HG03135 (cell line): ENCODE measurements around the gene CMTM6.
"Not testable (repeated sequence)": the region's sequence is repeated elsewhere in the genome, so short reads cannot be mapped to it uniquely, and the experiment has no call there.

Experiments
- ATAC-seq: cut with Tn5 transposase; IDR thresholded peaks from one replicate; pipeline ENCODE4 v1.9.1; 2021; ENCODE audit warnings: mild to moderate bottlenecking, moderate library complexity; ENCODE audit not compliant: unreplicated experiment

CMTM6 gene

DNA sequence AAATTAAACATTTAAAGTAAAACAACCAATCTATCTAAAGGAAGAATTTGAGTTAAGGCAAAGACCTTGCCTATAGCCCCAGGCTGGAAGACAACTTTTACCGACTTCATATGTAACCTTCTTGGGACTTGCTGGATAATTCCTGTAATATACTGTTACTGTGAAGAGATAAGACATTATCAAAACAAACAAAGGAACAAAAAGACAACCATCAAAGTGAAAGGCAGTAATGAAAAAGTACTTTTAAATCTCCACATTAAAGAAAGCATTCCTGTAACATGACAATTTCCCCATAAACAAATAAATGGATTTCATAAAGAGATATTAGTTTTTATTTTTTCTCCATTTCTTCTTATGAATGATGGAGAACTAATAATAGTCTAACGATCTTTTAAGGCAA lies 2.4 kb downstream of the CMTM6 start:
- ATAC-seq, result no peak

DNA sequence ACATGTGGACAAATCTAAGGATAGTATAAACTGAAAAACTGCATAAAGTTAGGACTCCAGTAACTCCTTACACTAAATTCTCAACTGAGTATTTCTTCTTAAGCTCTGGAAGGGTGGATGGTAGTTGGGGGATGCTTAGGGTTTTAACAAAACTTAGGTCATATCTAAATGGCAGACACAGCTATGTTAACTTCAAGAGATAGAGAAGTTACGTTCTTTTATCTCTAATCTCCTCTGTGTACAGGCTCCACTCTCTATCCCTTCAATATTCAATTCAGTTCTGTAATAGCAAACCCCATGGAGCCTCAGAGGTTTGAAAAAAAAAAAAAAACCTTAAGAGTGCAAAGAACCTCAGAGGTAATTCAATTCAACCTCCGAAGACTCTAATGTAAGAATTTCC lies 3.1 kb downstream of the CMTM6 start:
- ATAC-seq, result no peak

DNA sequence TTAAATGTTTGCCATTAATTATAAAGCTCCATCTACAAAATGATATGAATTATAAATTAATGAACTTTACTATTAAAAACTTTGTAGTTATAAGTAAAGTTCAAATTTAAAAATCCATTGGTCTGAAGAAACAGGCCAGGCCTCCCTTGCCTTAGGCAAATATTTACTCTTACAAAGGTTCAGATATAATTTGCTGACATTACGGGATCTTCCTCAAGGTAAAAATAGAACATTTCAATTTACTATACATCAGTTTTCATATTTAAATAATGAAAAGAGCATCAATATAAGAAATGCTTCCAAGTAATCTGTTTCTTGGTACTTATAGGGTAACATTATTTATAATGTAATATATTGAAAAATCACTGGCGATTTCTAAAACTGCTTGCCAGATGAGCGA lies 3.7 kb downstream of the CMTM6 start:
- ATAC-seq, result no peak

DNA sequence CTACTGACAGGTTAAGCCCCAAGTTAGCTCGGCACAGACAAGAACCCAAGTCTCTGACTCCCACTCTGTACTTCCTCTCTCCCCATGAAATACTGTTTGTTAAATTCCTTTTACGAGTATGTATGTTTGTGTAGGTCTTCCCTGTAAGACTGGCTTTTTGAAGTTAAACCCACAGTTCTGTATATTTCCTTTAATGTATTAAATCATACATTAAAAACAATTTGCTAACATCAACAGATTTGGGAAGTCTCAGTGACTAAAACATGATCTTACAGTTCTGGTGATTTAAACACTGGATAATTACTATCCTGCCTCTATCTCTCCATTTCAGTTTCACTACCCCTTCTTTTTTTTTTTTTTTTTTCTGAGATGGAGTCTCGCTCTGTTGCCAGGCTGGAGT lies 4.4 kb downstream of the CMTM6 start:
- no peak for ATAC-seq

DNA sequence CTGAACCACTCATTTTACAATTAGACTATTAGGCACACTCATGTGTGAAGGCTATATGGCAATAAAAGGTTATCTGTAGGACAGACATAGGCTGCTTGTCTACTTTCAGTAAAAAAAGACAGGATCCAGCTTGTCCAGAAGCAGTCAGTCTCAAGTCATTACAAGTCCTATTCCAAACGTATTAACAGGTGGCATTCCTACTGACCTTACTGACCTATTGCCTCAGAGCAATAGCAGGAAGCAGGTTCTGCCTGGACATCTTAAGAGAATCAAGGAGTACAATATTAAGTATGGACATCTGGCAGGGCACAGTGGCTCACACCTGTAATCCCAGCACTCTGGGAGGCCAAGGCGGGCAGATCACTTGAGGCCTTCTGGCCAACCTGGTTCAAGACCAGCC lies 7.0 kb downstream of the CMTM6 start:
- ATAC-seq, result no peak

DNA sequence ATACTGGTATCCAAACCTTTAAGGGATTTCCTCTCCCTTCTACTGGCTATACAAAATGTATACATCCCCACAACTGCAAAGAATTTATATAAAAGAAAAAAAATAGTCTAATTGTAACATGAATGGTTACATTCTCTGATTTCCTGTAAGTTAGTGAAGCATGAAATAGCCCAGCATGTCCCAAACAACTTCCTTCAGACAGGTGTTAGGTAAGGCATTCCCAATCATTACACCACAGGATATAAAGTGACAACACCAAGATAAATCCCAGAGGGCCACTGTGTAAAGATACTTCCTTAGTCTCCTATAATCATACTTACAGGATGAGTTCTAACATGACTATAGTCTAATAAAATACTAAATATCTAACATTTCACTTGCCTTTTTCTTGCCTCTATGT lies 7.6 kb downstream of the CMTM6 start:
- ATAC-seq, result no peak

DNA sequence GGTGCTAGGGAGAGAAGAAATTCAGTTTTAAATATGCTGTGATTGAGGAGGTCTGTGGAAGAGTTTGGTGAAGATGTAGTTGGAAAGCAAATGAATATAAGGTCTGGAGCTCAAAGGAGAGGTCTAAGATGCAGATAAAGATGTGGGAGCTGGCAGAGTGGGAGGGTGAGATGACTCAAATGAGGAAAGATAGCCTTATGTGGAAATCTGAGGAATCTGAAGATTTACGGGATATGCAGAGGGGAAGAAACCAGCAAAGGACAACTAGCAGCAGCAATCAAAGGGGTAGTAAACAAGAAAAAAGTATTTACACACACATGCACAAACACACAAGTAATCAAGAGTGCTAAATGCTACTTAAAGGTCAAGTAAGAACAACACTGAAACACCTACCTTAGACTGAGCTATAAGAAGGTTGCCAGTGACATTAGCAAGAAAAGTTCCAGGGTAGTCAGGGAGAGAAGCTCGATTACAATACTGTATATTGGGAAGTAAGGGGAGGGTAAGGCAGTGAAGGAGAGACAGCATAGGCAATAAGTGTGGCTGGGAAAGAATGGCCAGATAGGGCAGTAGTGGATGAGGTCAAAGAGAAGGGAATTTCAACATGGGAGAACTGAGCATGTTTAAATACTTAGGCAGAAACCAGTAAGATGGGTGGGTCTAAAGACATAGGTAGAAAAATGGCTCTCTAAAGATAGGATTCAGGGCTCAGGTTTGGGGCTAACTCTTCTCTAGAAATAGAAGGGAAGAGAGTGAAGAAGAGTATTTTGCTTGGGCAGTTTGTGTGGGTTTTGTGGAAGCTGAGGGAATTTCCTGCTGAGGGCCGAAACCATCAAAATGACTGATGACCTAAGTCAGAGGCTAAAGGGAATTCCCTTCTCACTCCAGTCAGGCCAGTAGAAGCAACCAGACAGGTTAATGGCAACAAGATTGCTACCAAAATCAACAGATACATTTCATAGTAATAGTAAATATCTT lies 8.9 kb downstream of the CMTM6 start:
- ATAC-seq, result peak; percentile 68

DNA sequence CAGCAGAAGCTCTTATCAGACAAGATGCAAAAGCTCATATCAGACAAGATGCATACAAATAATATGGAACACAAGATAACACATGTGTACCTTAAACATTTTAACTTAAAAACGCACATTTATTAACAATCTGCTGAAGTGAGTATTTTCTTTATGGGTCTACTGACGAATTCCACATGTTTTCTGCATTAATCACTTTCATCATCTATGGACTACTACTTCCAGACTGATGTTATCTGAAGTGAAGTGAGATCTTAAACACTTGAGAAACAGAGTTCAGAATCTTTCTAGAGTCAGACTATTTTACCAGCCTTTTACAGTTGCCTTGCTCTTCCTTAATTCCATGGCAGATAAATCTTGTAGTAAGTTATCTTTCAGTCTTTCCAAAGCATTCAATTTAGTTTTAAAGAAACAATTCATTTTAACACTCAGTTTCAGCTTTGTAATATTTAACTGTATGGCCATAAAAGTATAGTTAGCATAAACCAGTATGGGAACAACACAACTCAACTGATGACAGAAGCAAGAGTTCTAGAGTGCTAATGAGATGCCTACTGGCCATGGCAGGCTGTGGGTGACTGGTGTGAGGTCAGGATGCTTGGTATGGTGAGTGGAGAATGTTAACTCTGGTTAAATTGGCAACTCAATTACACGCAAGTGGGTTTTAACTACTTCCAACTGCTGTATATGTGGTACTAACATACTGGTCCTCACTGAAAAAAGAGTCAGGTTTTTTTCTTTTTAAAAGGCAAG lies 9.8 kb downstream of the CMTM6 start:
- no peak for ATAC-seq

DNA sequence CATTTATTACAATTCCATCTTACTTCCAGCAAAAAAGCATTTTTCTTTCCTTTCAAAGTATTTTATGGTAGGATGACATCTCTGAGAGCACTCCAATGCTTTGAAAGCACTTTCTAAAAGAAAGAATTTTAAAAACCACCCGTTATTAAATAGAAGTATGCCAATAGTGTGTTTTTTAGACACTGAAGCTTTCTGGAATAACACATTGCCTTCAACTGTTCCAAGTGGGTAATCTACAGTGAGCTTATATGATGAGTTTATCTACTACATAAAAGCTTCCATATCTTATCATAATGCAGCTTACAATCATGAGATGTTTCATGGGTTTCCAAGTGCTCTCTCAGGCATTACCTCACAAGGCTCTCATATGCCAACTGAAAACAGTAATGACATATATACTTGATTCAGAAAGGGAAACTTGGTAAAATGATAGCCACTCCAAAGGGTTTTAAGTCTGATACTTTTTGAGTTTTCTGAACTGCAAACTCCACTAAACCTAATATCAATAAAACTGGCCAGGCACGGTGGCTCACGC lies 14.1 kb downstream of the CMTM6 start:
- ATAC-seq, result no peak

DNA sequence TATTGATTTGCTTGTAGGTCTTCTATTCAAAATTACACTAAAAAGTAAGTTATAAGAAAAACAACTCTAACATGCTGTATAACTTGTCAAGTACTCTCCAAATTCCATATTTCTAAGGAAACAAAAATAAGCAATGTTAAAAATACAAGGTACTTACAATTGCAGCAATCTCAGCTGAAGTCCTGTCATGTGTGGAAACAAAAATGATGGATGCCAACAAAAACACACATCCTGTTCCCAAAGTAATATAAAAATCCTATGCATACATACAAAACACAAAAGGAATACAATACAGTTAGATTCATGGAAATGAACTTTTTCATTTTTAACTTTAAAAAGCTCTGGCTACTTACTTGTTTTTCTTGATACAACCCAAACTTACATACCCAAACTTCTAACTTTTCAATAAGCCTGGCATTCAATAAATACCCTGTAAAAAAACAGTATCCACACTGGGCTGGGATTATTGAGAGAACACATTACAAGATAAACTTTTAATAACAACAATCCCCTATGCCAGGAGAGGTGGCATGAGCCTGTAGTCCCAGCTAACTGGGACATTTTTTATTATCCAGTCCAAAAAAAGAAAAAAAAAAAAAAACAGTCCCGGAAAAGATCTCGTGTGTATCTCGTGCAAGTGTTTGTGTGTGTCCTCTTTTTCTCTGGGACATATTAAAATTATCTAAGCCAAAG lies 14.7 kb downstream of the CMTM6 start:
- ATAC-seq, result no peak

DNA sequence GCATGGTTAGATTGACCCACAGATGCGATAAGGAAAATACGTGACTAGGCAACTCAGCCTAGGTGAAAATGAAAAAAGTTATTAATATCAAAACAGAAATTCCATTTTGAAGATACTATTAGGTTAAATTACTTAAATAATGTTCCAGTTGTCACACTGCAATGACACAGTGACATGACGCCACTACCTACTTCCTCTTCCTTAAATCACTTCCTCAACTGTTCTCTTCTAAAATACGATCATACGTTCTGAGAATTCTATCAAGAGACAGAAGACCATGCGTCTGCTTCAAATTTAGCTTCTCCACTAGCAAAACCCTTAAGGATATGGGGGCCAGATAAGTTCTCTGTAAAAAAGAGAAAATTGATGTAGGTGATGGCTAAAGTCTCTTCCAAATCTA lies 18.2 kb downstream of the CMTM6 start:
- ATAC-seq, result no peak

DNA sequence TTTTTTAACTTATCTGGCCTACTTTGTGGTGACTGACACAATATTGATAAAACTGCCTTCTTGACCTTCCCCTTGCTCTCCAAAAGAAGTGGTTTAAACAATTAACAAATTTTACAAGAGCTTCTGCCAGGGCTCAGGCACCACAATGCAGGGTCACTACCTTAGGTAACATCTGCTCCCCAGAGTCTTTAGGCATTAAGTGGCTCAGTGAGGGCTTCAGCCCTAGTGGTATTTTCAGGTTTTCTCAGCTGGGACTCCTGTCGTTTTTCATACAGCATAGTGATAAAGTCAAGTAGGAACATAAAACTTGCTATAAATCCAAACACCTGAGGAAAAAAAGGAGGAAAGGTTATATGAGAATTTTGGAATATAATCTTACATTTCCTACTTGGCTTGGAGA lies 18.9 kb downstream of the CMTM6 start:
- no peak for ATAC-seq

DNA sequence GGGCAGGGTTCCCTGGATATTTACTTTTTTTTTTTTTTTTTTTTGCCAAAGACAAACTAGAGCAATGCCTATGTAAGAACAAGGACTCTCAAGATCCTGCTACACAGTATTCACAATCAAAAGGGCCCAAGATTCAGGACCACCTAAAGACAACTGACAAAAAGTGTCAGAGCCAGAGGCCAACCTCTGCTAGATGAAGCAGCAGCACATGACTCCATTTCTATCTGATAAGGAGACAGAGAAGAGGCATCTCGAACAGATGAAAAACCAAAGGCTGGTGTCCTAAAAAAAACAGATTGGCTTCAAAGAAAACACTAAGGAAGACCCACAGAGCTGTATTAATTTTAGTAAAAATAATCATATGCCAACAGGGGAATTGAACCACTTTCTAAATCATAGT lies 20.0 kb downstream of the CMTM6 start:
- no peak for ATAC-seq

DNA sequence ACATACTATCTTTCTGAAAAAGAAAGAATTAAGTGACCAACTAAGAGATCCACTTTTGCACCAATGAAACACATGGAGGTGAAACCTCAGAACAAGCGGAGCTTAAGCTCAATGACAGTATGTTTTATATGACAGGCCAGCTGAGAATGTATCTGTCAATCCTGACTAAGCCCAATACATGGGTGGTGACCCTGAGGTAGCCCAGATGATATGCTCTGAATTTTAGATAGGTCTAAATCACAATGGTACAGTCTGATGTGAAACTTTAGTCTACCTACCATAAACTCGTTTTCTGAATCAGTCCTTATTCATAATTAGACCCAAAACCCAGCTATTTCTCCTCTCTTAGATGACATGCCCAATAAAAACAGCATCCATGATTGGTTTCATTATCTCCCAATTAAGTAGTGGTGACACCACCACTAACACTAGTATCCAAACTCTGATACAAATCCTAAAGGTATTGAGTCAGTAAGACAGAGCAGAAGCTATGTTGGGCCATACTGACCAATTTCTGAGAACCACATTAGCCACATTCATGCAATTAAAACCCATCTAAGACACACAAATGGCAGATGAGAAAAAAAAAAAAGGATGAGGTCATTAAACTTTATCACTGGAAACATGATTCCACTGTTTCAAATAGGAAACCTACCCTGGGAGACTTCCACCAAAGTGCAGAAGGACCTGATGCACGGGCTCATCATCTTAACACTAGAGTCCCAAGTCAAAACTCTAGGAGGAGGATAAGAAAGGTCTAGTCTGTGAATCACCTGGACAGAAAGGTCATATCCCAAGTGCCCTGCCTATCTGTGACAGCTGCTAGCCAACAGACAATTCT lies 20.6 kb downstream of the CMTM6 start:
- ATAC-seq, result no peak

DNA sequence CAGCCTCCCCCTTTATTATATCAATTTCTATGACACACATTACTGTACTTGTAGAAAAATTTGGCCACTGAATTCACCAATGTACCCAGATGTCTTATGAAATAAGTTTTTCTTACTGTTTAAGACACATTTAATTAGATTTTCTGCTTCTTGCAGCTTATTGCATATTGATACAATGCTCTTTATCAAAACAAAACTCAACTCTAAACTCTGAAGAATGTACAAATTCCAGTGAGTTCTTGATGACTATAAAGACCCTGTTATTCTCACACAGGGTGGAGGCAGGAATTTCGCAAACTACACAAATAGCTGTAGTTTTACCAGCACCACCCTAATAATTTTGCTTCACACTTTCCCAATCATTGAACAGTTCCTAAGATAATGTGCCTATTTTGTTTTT lies 22.0 kb downstream of the CMTM6 start:
- ATAC-seq, result no peak

DNA sequence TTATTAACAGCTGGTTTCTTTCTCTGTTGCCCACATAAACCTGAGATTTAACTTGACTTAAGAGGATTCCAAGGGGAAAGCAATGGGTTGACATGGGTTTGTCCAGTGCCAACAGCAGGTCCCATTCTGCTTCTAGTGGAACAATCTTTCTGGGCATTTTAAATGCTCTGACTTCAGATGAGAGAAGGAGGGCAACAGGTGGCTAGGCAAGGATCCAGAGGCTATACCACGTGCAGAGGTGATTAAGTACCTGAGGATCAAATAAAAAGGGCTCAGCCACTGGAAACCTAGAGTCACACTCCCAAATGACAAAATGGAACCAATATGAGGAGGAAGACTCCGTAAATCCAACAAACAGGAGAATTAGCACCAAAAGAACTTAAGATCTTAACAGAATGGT lies 28.5 kb downstream of the CMTM6 start:
- no peak for ATAC-seq

DNA sequence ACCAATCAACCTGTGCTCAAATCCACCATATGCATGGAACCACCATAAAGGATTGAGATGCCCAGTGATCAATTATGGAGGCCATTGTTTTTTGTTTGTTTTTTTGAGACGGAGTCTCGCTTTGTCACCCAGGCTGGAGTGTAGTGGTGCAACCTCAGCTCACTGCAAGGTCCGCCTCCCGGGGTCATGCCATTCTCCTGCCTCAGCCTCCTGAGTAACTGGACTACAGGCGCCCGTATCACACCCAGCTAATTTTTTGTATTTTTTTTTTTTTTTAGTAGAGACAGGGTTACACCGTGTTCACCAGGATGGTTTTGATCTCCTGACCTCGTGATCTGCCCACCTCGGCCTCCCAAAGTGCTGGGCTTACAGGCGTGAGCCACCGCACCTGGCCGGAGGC lies 30.5 kb downstream of the CMTM6 start:
- ATAC-seq, result not testable (repeated sequence)

DNA sequence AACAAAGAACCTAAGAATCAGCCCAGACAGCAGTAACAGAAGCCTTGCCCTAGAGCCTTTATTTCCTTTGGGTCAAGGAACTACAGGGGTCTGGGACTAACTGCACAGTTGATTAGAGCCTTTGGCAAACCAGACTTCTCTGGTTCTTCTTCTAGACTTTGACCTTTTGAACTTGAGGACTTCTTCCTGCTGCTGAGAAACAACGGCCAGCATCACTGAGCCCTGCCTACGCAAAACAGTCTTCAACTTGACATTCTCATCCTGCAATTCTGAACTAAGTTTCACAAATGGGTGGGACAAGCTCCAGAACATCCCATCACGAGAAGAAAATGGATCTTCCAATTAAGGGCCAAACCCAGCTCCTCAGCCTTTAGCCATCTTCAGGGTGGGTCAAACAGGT lies 31.4 kb downstream of the CMTM6 start:
- no peak for ATAC-seq

DNA sequence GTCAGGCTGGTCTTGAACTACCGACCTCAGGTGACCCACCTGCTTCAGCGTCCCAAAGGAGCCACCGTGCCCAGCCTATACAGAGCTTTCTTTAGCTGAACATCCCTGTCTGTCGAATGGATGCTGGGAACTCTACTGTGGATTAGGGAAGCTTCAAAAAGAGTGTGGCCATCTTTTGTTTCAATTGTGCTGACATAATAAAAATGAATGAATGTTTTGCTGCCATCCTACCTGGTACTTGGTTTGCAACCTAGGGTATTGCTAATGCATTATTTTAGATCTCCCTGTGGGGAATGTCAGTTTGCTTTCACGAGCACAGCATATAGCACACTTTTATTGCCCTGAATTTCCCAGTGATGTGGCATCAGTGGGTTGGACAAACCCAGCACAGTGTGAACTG lies 32.3 kb downstream of the CMTM6 start:
- no peak for ATAC-seq

DNA sequence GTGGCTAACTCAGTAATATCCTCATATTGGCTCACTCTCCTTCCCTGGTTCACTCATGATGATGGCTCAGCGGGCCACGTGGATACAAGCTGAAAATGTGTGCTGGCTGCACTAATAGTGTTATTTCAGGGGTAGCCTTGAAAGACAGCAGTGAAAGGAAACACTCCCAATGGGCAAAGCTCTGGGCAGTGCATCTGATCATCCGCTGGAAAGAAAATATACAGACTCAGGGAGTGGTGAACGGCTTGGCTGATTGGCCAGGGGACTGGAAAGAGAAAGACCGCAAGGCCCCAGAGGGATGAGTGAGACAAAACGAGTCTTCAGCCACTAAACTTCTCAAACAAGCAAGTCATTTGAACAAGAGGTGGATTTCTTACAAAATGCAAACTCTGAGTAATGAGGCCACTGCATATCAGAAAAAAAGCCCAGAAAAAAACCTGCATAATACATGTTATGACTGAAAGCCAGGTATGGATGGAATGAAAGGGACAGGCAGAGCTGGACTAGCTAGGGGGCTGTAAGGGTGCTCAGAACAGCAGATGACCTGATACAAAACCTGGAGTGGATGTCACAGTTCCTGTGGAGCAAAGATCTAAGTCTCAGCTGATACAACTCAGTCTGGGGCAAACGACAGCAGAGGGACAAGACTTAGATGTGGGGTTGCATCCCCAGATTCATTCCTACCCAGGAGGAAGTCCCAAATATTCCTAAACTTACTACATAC lies 33.3 kb downstream of the CMTM6 start:
- peak; percentile 28 for ATAC-seq
